ENCODE measurements around the gene MLX.

- no peak for TF ChIP-seq CTCF (IDR thresholded peaks at IDR 0.05)
- no peak for TF ChIP-seq POLR2A (IDR thresholded peaks at IDR 0.05)
Measured at GRCh38 chr17:42553866-42554249, 13.0 kb upstream of the MLX start.
